Stimulated activated CD8-positive, alpha-beta memory T cell treated with anti-CD3 and anti-CD28 coated beads, Interleukin-12 subunit alpha, Interleukin-12 subunit beta, amount 100 ng/mL, for 24 hours (primary cell): Measurements from ENCODE around the gene APRT.
"Not testable (repeated sequence)": the region's sequence is repeated elsewhere in the genome, so short reads cannot be mapped to it uniquely, and the experiment has no call there.

Source experiments
- DNase-seq: peaks from one replicate; pipeline ENCODE4 v3.0.0-alpha.2; 2020; ENCODE audit errors: extremely low read depth

Gene APRT

GRCh38 chr16:88772871-88773811 is 38.6 kb downstream of the APRT start:
- DNase-seq = no peak

- DNase-seq = not testable (repeated sequence)
Measured at GRCh38 chr16:88771781-88772180, 39.9 kb downstream of the APRT start.

- no peak for DNase-seq
Measured at GRCh38 chr16:88771294-88771772, 40.4 kb downstream of the APRT start.

- no peak for DNase-seq
Measured at GRCh38 chr16:88770461-88771293, 41.1 kb downstream of the APRT start.

GRCh38 chr16:88769617-88770460 is 41.9 kb downstream of the APRT start:
- no peak for DNase-seq

- DNase-seq = no peak
Measured at GRCh38 chr16:88768071-88768783, 43.5 kb downstream of the APRT start.

- DNase-seq = no peak
Measured at GRCh38 chr16:88767546-88768070, 44.1 kb downstream of the APRT start.

GRCh38 chr16:88766975-88767374 is 44.8 kb downstream of the APRT start:
- DNase-seq = no peak

GRCh38 chr16:88764913-88765349 is 46.8 kb downstream of the APRT start:
- DNase-seq = no peak

GRCh38 chr16:88764080-88764479 is 47.6 kb downstream of the APRT start:
- DNase-seq = no peak

GRCh38 chr16:88763502-88764053 is 48.1 kb downstream of the APRT start:
- no peak for DNase-seq

GRCh38 chr16:88762941-88763340 is 48.8 kb downstream of the APRT start:
- DNase-seq = no peak

- DNase-seq = no peak
Measured at GRCh38 chr16:88762258-88762870, 49.4 kb downstream of the APRT start.

GRCh38 chr16:88761830-88762229 is 49.9 kb downstream of the APRT start:
- DNase-seq = no peak

GRCh38 chr16:88761143-88761534 is 50.6 kb downstream of the APRT start:
- no peak for DNase-seq

- no peak for DNase-seq
Measured at GRCh38 chr16:88760424-88761142, 51.1 kb downstream of the APRT start.

GRCh38 chr16:88759976-88760350 is 51.8 kb downstream of the APRT start:
- no peak for DNase-seq
